ENCODE measurements around the gene RNF112.

GRCh38 chr17:19368229-19368628 is 42.8 kb upstream of the RNF112 start:
- TF ChIP-seq POLR2A (IDR thresholded peaks at IDR 0.05; ENCODE audit: low read depth, low read length) (no peak), POLR2AphosphoS5 (IDR thresholded peaks at IDR 0.05; ENCODE audit: low read depth, low read length) (no peak)
